Vagina (tissue), 2 donors: Measurements from ENCODE around the gene TGFBR3L.

Experiments
- POLR2A ChIP-seq, 2 donors: fragments of 450-650 bp; IDR thresholded peaks; one replicate each; pipeline ENCODE4 v1.6.1; 2017; ENCODE audit warnings: antibody characterized with exemption in 2 of 2, mild to moderate bottlenecking in 2 of 2, moderate library complexity in 2 of 2
- TF ChIP-seq, protein P1 (sequence below), 3 experiments: fragments of 450-650 bp in 2 of 3; fragments of 200-600 bp in 1 of 3; sonication (generic) in 1 of 3; IDR thresholded peaks; one replicate each; pipeline ENCODE4 v1.5.1; 2017 to 2019; ENCODE audit warnings: antibody characterized with exemption in 3 of 3, mild to moderate bottlenecking in 2 of 3, moderate library complexity in 2 of 3

DNA sequence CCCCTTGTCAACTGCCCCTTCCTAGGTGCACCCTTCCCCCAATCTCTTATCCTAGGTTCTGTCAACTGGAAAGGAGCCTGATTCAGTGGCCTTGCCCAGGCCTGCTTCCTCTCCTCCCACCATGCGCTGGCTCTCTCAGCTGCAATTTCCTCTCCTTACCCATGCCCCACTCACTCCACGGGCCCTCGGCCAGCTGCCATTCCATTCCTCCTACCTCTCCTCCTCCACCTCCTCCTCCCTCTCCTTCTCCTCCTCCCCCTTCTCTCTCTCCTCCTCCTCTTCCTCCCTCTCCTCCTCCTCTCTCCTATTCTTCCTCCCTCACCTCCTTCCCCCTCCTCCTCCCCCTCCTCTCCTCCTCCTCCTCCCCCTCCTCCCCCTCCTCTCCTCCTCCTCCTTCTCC lies 38.4 kb downstream of the TGFBR3L start:
- TF ChIP-seq, protein P1, sequence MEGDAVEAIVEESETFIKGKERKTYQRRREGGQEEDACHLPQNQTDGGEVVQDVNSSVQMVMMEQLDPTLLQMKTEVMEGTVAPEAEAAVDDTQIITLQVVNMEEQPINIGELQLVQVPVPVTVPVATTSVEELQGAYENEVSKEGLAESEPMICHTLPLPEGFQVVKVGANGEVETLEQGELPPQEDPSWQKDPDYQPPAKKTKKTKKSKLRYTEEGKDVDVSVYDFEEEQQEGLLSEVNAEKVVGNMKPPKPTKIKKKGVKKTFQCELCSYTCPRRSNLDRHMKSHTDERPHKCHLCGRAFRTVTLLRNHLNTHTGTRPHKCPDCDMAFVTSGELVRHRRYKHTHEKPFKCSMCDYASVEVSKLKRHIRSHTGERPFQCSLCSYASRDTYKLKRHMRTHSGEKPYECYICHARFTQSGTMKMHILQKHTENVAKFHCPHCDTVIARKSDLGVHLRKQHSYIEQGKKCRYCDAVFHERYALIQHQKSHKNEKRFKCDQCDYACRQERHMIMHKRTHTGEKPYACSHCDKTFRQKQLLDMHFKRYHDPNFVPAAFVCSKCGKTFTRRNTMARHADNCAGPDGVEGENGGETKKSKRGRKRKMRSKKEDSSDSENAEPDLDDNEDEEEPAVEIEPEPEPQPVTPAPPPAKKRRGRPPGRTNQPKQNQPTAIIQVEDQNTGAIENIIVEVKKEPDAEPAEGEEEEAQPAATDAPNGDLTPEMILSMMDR (IDR thresholded peaks at IDR 0.05) = no peak
- TF ChIP-seq POLR2A (IDR thresholded peaks at IDR 0.05) = no peak
